HepG2 (cell line): ENCODE results near the gene FNDC3B. TPM values are rescaled to one million over a fixed set of nuclear protein-coding genes. Genes with fewer than 3 reads are reported as not detected.

ENCODE experiments used
- ATAC-seq: fragments of 200-7000 bp; cut with Tn5 transposase; 3 replicates; pipeline ENCODE4 v1.9.1; 2020; ENCODE audit warnings: mild to moderate bottlenecking, moderate library complexity
- BruUV-seq: library from RNA; stranded (reverse); fragments of 400-500 nt; replicated peaks from 2 replicates; lab custom pipeline; 2021; lab: Mats Ljungman, UMichigan
- CTCF ChIA-PET: fragments of 300-600 bp; formaldehyde crosslinking; extraction: SDS; loops from one replicate; lab custom pipeline; 2021; ENCODE audit warnings: low total read pairs, inconsistent platforms, low intra/inter-chr PET ratio; lab: Yijun Ruan, JAX
- POLR2A ChIA-PET: fragments of 350-600 bp; sonication (Branson Sonifier 250); formaldehyde crosslinking; loops from one replicate; lab custom pipeline; 2020; ENCODE audit warnings: antibody characterized with exemption, inconsistent platforms; lab: Yijun Ruan, JAX
- DNase-seq: peaks from one replicate; pipeline ENCODE4 v3.0.0-alpha.2; 2015; ENCODE audit warnings: low spot score
- FAIRE-seq: peaks from 3 replicates; lab custom pipeline; 2011; peaks lifted over from hg19 to GRCh38; lab: Jason Lieb, UNC
- H2AFZ ChIP-seq: one replicate; pipeline ENCODE4 v1.6.1; 2011; ENCODE audit warnings: low read length, inconsistent platforms
- H3K27ac ChIP-seq: fragments of 300-600 bp; 3 replicates; pipeline ENCODE4 v1.8.0; 2011; ENCODE audit warnings: mixed run types, mild to moderate bottlenecking, mixed read lengths, low read length, inconsistent platforms; ENCODE audit not compliant: insufficient read depth; ENCODE audit errors: extremely low read length
- H3K27me3 ChIP-seq, 2 experiments: fragments of 200-600 bp in 1 of 2; 2 replicates in 1 of 2; 3 replicates in 1 of 2; pipeline versions ENCODE4 v1.6.0 to v1.8.0; 2011; ENCODE audit warnings: low read length in 2 of 2, mild to moderate bottlenecking in 2 of 2, moderate library complexity in 2 of 2, inconsistent platforms in 1 of 2; ENCODE audit not compliant: insufficient read depth in 2 of 2, control insufficient read depth in 1 of 2
- H3K36me3 ChIP-seq, 2 experiments: fragments of 200-600 bp in 1 of 2; replicated peaks in 1 of 2; 2 replicates in 1 of 2; 3 replicates in 1 of 2; pipeline versions ENCODE4 v1.5.1 to v1.8.0; 2011; ENCODE audit warnings: low read length in 2 of 2, inconsistent platforms in 1 of 2; ENCODE audit not compliant: insufficient read depth in 2 of 2, control insufficient read depth in 1 of 2
- H3K4me1 ChIP-seq: 2 replicates; pipeline ENCODE4 v1.5.1; 2012; ENCODE audit warnings: low read length, inconsistent platforms; ENCODE audit not compliant: insufficient read depth
- H3K4me2 ChIP-seq: 2 replicates; pipeline ENCODE4 v1.6.0; 2011; ENCODE audit warnings: low read depth, low read length, inconsistent platforms
- H3K4me3 ChIP-seq, 3 experiments: fragments of 200-600 bp in 1 of 3; sonication (generic), shearing (Covaris generic) in 1 of 3; replicated peaks in 1 of 3; 2 replicates each; pipeline ENCODE4 v1.5.1; 2011 to 2016; ENCODE audit warnings: low read length in 3 of 3, inconsistent platforms in 2 of 3, low read depth in 2 of 3, mild to moderate bottlenecking in 2 of 3, control low read depth in 1 of 3, mixed read lengths in 1 of 3; ENCODE audit not compliant: insufficient read depth in 1 of 3
- H3K79me2 ChIP-seq: one replicate; pipeline ENCODE4 v1.6.1; 2011; ENCODE audit warnings: low read length, inconsistent platforms; ENCODE audit not compliant: insufficient read depth
- H3K9ac ChIP-seq: 2 replicates; pipeline ENCODE4 v1.6.0; 2011; ENCODE audit warnings: mild to moderate bottlenecking, low read depth, low read length, inconsistent platforms; ENCODE audit not compliant: insufficient read depth
- H3K9me3 ChIP-seq: 2 replicates; pipeline ENCODE4 v1.5.1; 2012; ENCODE audit warnings: mild to moderate bottlenecking, low read length
- H4K20me1 ChIP-seq: 2 replicates; pipeline ENCODE4 v1.6.0; 2011; ENCODE audit warnings: inconsistent platforms, mild to moderate bottlenecking, low read length, moderate library complexity; ENCODE audit not compliant: insufficient read depth
- ADNP ChIP-seq: sonication (generic); formaldehyde crosslinking; IDR thresholded peaks from 2 replicates; pipeline ENCODE4 v1.4.0; 2020; ENCODE audit warnings: missing genetic modification reagents
- GMEB1 ChIP-seq: sonication (generic); formaldehyde crosslinking; IDR thresholded peaks from 2 replicates; pipeline ENCODE4 v1.5.1; 2020; ENCODE audit warnings: missing genetic modification reagents, mild to moderate bottlenecking, borderline replicate concordance
- MTF2 ChIP-seq: sonication (generic); formaldehyde crosslinking; IDR thresholded peaks from 2 replicates; pipeline ENCODE4 v1.5.0; 2020; ENCODE audit warnings: missing genetic modification reagents, borderline replicate concordance
- NFKB2 ChIP-seq: sonication (generic); formaldehyde crosslinking; IDR thresholded peaks from 2 replicates; pipeline ENCODE4 v1.4.0; 2020; ENCODE audit warnings: missing genetic modification reagents, borderline replicate concordance
- PCBP1 ChIP-seq: fragments of 200-400 bp; formaldehyde crosslinking; IDR thresholded peaks from 2 replicates; pipeline ENCODE4 v1.6.1; 2017; ENCODE audit warnings: mild to moderate bottlenecking, low read depth, low read length, borderline replicate concordance
- PREB ChIP-seq: sonication (generic); formaldehyde crosslinking; IDR thresholded peaks from 2 replicates; pipeline ENCODE4 v1.4.0; 2020; ENCODE audit warnings: missing genetic modification reagents
- REPIN1 ChIP-seq: sonication (generic); formaldehyde crosslinking; IDR thresholded peaks from 2 replicates; pipeline ENCODE4 v1.8.0; 2022; ENCODE audit warnings: missing genetic modification reagents, low read depth, mild to moderate bottlenecking, borderline replicate concordance
- STAG1 ChIP-seq: sonication (generic); formaldehyde crosslinking; IDR thresholded peaks from 2 replicates; pipeline ENCODE4 v1.4.0; 2020; ENCODE audit warnings: missing genetic modification reagents
- TGIF2 ChIP-seq: IDR thresholded peaks from 2 replicates; pipeline ENCODE4 v1.6.1; 2016; ENCODE audit warnings: control low read depth, missing compliant biosample characterization
- ZBTB7B ChIP-seq: sonication (generic); formaldehyde crosslinking; IDR thresholded peaks from 2 replicates; pipeline ENCODE4 v1.4.0; 2020; ENCODE audit warnings: missing genetic modification reagents
- ZIK1 ChIP-seq: sonication (generic); formaldehyde crosslinking; IDR thresholded peaks from 2 replicates; pipeline ENCODE4 v1.5.0; 2020; ENCODE audit warnings: mild to moderate bottlenecking, low read depth, missing genetic modification reagents, borderline replicate concordance
- ZNF12 ChIP-seq: sonication (generic); formaldehyde crosslinking; IDR thresholded peaks from 2 replicates; pipeline ENCODE4 v1.5.0; 2020; ENCODE audit warnings: missing genetic modification reagents
- ZNF138 ChIP-seq: sonication (generic); formaldehyde crosslinking; IDR thresholded peaks from 2 replicates; pipeline ENCODE4 v1.5.0; 2020; ENCODE audit warnings: mild to moderate bottlenecking, low read depth, missing genetic modification reagents
- ZNF512B ChIP-seq: sonication (generic); formaldehyde crosslinking; IDR thresholded peaks from 2 replicates; pipeline ENCODE4 v1.5.1; 2020; ENCODE audit warnings: missing genetic modification reagents, mild to moderate bottlenecking, borderline replicate concordance
- ZNF674 ChIP-seq: sonication (generic); formaldehyde crosslinking; IDR thresholded peaks from 2 replicates; pipeline ENCODE4 v1.5.0; 2020; ENCODE audit warnings: low read depth, mild to moderate bottlenecking, missing genetic modification reagents
- ZNF772 ChIP-seq: sonication (generic); formaldehyde crosslinking; IDR thresholded peaks from 2 replicates; pipeline ENCODE4 v1.5.0; 2020; ENCODE audit warnings: mild to moderate bottlenecking, missing genetic modification reagents
- ZNF841 ChIP-seq: sonication (generic); formaldehyde crosslinking; IDR thresholded peaks from 2 replicates; pipeline ENCODE4 v1.8.1; 2023; ENCODE audit warnings: missing genetic modification reagents, borderline replicate concordance
- ZZZ3 ChIP-seq: sonication (generic); formaldehyde crosslinking; IDR thresholded peaks from 2 replicates; pipeline ENCODE4 v1.4.0; 2020; ENCODE audit warnings: missing genetic modification reagents, mild to moderate bottlenecking, borderline replicate concordance
- WGBS: methylation state at CpG from one replicate; pipeline ENCODE4 v1.1.6; 2017; ENCODE audit warnings: low lambda C conversion rate; 5-methylcytosine and 5-hydroxymethylcytosine counted together
- in situ Hi-C: cut with HindIII; loops from 2 replicates; pipeline ENCODE4 v1.10.0; 2017; ENCODE audit warnings: low pct_unique_long_range_greater_than_20kb; ENCODE audit not compliant: extremely low pct_ligation_motif_present
- intact Hi-C: fragments of 100-400 bp; cut with micrococcal nuclease; formaldehyde crosslinking; loops from one replicate; pipeline ENCODE4 v1.10.0; 2022; ENCODE audit not compliant: unreplicated experiment
- polyA plus RNA-seq, 8 experiments: library from polyadenylated mRNA; depleted of rRNA in 3 of 8; stranded (reverse) in 7 of 8; unstranded in 1 of 8; fragments of >200 nt; fragmentation: Illumina TruSeq in 4 of 8; extraction: Trizol in 4 of 8; gene quantifications; 2 replicates each; pipeline versions ENCODE4 v1.2.1 to v1.2.3, GENCODE V29; 2011 to 2016; ENCODE audit warnings: low read depth in 4 of 8, missing spikeins in 1 of 8, mixed read lengths in 1 of 8; ENCODE audit not compliant: insufficient read depth in 1 of 8
- total RNA-seq, 5 experiments: library from RNA; depleted of rRNA; stranded (reverse); fragments of >200 nt; fragmentation: Illumina TruSeq; extraction: Trizol; gene quantifications; 2 replicates each; pipeline ENCODE4 v1.2.3, GENCODE V29; 2016; ENCODE audit warnings: low read depth in 1 of 5

Gene FNDC3B
- total and polyA plus RNA-seq, 2 of the 13 experiments (the other 11 are each of a cell fraction or from before 2014, with no cell fraction given), result 74.8 to 103 TPM

GRCh38 chr3:172140499-172141391, 101.4 kb downstream of the FNDC3B start:
- H3K79me2 ChIP-seq, result peaks cover 88% of the 10 kb centered on the region
- no peak overlapping the region; a peak in 1 of 6 replicates for H3K4me3 ChIP-seq
- FAIRE-seq (peak; percentile 97), DNase-seq (peak; percentile 98), ATAC-seq (peak; percentile 84)
- CTCF ChIA-PET, result no interaction called here
- 0% methylated on average over 7 of the region's 7 CpGs for WGBS
- BruUV-seq, result TSS peak; percentile 26
- H3K27me3 ChIP-seq, result no peaks in the 10 kb centered on the region
- H2AFZ ChIP-seq, result no peak overlapping the region
- peak overlapping the region; percentile 65 for H3K9ac ChIP-seq
- POLR2A ChIA-PET, result interaction anchor here (0.7 to 5.0 kb wide), 15 partner anchors 12 to 174 kb away, joined by 3 to 52 read pairs (median 6); partner anchors contain the start of gene FNDC3B
- in situ Hi-C loops (no loop called here), intact Hi-C loops (loop anchor here (1.0 to 5.0 kb wide), 3 partner anchors 10 to 42 kb away; no protein-coding TSS in a partner anchor)
- H3K4me2 ChIP-seq, result peak overlapping the region; percentile 50
- H3K27ac ChIP-seq, result peak overlapping the region; percentile 89
- no peaks in the 10 kb centered on the region for H3K9me3 ChIP-seq
- H3K36me3 ChIP-seq, result peaks cover 10 to 37% of the 10 kb centered on the region in 2 experiments
- H4K20me1 ChIP-seq, result peaks cover 66% of the 10 kb centered on the region
- peaks cover 94% of the 10 kb centered on the region for H3K4me1 ChIP-seq
- TF ChIP-seq TGIF2 (peak; percentile 99), ZBTB7B (CRISPR knock-in tag) (peak; percentile 54), ZZZ3 (CRISPR knock-in tag) (0 out of 2 replicates have a peak, but pooled peaks have one; percentile 18), MTF2 (no peak), ZIK1 (CRISPR knock-in tag) (no peak), ADNP (CRISPR knock-in tag) (no peak), PCBP1 (no peak), ZNF512B (peak; percentile 80; the same call in 1 of the 2 replicates), ZNF12 (CRISPR knock-in tag) (peak; percentile 70; the same call in 1 of the 2 replicates), NFKB2 (CRISPR knock-in tag) (no peak), ZNF674 (CRISPR knock-in tag) (no peak), REPIN1 (CRISPR knock-in tag) (peak; percentile 87), GMEB1 (peak; percentile 72; the same call in 1 of the 2 replicates), PREB (CRISPR knock-in tag) (no peak), ZNF841 (CRISPR knock-in tag) (no peak), STAG1 (CRISPR knock-in tag) (peak; percentile 47), ZNF772 (CRISPR knock-in tag) (peak; percentile 88; the same call in 1 of the 2 replicates), ZNF138 (CRISPR knock-in tag) (no peak)
